ENCODE results near the gene ATP4B.

The ATP4B gene

GRCh38 chr13:113607889-113608635 lies 49.9 kb downstream of the ATP4B start:
- no peak for DNase-seq (ENCODE audit: low read depth, low spot score)

DNA sequence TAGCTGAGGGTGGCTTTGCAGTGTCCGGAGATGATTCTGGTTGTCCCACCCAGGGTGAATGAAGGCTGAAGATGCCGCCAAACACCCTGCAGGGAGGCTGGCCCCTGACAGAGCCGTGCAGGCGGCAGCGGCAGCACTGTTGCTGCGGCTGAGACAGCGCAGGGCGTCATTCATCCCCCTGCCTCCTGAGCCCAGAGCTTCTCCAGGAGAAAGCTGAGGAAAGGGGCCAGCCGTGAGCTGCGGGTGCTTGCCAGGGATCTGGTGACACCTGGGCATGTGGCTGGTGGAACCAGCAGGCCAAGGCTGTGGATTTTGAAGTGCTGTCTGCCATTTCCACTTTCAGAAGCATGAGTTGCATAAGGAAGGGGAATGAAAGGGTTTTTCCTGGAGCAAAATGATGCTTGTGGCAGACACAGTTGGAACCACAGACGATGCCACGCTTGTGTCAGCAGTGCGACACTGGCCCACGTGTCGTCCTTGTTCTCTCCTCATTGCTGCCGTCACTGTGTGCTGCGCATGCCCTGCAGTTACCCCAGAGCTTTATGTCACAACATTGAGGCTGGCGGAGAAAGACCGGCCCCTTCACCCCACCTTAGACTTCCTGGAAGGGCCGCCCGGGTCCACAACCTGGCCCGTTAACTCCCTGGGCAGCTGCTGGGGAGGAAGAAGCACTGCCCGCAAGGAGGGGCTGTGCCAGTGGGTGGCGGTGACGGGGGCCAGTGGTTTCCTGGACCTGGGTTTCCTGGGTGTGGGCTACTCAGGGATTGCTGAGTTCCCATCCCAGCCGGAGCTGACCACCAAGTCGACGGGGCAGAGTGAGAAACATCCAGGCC lies 50.7 kb downstream of the ATP4B start:
- DNase-seq (ENCODE audit: low read depth, low spot score): no peak

DNA sequence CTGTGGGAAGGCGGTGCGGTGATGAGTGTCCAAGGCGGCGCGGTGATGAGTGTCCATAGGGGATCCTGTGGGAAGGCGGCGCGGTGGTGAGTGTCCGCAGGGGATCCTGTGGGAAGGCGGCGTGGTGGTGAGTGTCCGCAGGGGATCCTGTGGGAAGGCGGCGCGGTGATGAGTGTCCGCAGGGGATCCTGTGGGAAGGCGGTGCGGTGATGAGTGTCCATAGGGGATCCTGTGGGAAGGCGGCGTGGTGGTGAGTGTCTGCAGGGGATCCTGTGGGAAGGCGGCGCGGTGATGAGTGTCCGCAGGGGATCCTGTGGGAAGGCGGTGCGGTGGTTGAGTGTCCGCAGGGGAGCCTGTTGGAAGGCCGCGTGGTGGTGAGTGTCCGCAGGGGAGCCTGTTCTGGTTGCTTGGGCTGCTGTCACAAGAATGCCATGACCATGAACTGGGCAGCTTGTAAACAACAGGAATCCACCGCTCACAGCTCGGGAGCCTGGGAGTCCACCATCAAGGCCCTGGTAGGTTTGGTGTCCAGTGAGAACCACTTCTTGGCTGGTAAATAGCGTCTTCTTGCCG lies 52.0 kb downstream of the ATP4B start:
- no peak for DNase-seq (ENCODE audit: low read depth, low spot score)

- no peak for DNase-seq (ENCODE audit: low read depth, low spot score)
Measured at GRCh38 chr13:113605461-113605860, 52.5 kb downstream of the ATP4B start.

DNA sequence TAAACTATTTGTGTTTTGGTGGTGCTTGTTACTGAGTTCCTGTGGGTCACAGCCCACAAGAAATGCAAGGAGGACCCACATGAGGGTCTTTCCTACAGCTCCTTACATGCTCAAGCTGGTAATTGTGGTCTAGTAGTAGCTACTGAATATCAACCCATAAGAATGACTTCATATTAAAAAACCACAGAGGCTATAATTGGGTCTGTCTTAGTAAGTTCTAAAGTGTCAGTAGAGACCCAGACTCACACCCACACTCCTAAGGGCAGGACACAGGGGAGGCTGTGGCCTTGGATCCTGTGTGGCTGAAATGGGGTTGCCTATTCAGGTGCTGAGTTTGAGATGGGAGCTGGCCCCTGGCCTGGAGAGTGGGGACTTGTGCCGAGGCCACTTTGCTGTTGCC lies 53.8 kb downstream of the ATP4B start:
- DNase-seq (ENCODE audit: low read depth, low spot score): no peak

DNA sequence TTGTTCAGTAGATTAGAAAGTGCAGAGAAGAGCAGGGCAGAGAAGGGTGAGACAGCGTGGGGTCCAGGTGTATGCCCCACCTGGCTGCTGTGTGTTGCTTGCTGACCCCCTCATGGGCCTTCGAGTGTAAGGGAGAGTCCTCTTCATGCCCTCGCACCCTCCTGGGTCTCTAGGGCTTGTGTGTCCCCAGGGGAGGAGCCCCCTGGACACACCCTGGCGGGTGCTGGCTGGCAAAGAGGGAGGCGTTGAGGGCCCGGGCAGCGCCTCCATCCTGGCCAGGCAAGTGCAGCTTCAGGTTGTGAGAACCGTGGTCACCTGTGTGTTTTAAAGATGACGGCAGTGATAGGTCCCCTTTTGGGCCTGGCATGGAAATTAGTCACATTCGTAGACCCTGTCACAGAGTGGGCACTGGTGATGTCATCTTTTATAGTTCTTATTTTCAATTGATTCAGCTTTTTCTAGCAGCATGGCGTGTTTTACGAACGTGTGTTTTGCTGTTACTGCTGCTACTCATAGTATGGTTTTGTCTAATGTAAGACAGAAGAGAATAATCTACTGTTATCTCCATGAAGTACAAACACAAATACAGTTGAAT lies 54.8 kb downstream of the ATP4B start:
- no peak for DNase-seq (ENCODE audit: low read depth, low spot score)

DNA sequence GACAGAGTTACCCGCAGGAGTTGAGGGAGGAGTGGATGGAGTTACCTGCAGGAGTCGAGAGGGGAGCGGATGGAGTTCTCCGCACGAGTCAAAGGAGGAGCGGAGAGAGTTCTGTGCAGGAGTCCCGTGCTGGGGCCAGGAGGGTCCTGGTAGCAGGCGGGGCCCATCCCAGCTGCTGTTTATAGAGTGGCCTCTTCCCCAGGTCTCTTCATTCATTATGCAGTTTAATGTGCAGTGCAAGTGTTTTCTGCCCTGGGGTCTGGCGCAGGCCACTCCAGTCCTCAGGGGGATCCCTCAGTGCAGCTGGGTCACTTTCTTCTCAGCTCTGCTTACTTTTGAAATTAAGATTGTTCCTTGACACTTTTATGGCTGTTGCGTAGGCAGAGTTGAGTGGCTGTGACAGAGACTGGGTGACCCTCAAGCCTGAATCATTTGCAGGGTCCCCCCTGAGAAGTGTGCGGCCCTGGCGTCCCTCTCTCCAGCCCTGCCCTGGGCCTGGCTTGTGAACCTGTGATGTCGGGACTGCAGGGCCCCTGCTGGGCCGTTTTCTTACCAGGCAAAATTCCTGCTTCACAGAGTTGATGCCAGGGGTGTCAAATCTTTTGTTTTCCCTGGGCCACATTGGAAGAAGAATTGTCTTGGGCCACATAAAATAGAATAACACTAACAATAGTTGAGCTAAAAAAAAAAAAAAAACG lies 55.6 kb downstream of the ATP4B start:
- DNase-seq (ENCODE audit: low read depth, low spot score): no peak

DNA sequence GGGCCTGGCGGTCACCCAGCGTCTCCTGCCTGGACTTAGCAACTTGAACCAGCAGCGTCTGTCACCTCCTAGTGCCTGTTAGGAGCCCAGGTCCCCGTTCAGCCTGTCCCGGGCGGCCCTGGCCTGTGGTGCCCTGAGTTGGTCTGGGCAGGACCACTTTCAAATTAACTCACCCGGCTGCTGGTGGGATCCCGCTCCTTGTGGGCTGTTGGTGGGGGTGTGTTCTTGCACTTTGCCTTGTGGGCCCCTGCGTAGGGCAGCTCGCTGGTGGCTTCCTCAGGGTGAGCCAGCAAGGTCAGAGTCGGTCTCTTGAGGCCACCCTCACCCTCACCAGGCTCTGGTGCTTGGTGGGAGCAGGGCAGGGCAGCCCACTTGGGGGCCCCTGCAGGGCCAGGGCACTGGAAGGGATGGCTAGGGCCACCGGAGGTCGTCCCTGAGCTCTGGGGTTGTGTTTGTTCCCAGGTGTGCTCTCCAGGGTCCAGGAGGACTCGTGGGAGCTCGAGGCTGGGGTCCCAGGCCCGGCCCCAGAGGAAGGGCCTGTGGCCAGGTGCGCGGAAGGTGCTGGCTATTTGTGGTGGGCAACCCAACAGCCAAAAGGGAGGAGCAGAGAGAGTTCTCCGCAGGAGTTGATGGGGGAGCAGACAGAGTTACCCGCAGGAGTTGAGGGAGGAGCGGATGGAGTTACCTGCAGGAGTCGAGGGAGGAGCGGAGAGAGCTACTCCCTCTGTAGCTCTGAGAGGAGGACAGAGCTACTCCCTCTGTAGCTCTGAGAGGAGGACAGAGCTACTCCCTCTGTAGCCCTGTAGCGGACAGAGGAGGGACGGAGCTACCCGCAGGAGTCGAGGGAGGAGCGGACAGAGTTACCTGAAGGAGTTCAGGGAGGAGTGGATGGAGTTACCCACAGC lies 56.6 kb downstream of the ATP4B start:
- no peak for DNase-seq (ENCODE audit: low read depth, low spot score)

DNA sequence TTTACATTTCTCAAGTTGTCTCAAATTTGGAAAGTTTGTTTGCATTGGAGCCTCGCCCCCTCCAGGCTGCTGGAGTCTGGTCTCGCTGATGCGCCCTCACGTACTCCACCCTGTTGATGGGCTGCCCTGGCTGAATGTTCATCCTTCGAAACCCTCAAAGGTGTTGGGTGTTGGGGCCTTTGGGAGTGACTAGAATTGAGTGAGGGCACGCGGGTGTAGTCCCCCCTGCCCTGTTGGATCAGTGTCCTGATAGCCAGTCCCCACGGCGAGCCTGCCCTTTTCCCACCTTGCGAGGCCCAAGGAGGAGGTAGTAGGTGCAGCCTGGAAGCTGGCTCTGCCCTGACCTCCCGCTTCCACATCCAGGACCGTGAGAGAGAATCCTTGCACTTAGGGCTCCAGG lies 58.6 kb downstream of the ATP4B start:
- DNase-seq (ENCODE audit: low read depth, low spot score): no peak

Data from activated naive CD8-positive, alpha-beta T cell treated with anti-CD3 and anti-CD28 coated beads, Interleukin-2, amount 50 U/mL, for 16 hours (primary cell).